Activated naive CD8-positive, alpha-beta T cell treated with anti-CD3 and anti-CD28 coated beads, Interleukin-2, amount 10 ng/mL, durations not matched to agents 7 days and 5 days (primary cell): ENCODE measurements around the gene LTBR. TPM values are rescaled to one million over a fixed set of nuclear protein-coding genes. Genes with fewer than 3 reads are reported as not detected.
A peak's percentile ranks its signal among the peaks of the same experiment; 100 is the strongest.

Source experiments
- ATAC-seq: fragments of 150-1000 bp; cut with Tn5 transposase; one replicate; pipeline ENCODE4 v1.10.0; 2021; ENCODE audit warnings: low read depth, moderate library complexity
- POLR2A ChIA-PET: fragments of 350-600 bp; sonication (Branson Sonifier 250); formaldehyde crosslinking; loops from one replicate; lab custom pipeline; 2021; ENCODE audit warnings: antibody characterized with exemption; lab: Charles Lee
- DNase-seq: peaks from one replicate; pipeline ENCODE4 v3.0.0; 2021
- H3K27ac Mint-ChIP-seq: one replicate; pipeline ENCODE4 v1.8.0; 2022; ENCODE audit warnings: mild to moderate bottlenecking, mixed read lengths
- H3K27me3 Mint-ChIP-seq: one replicate; pipeline ENCODE4 v1.8.0; 2022; ENCODE audit warnings: mild to moderate bottlenecking, moderate library complexity, mixed read lengths
- H3K36me3 Mint-ChIP-seq: one replicate; pipeline ENCODE4 v1.8.0; 2021; ENCODE audit warnings: mild to moderate bottlenecking, mixed read lengths
- H3K4me1 Mint-ChIP-seq: one replicate; pipeline ENCODE4 v1.8.0; 2021; ENCODE audit warnings: mixed read lengths
- H3K4me3 Mint-ChIP-seq: one replicate; pipeline ENCODE4 v1.8.0; 2022; ENCODE audit warnings: mild to moderate bottlenecking, moderate library complexity, mixed read lengths
- H3K9me3 Mint-ChIP-seq: one replicate; pipeline ENCODE4 v1.8.0; 2021; ENCODE audit warnings: mixed read lengths
- total RNA-seq, 2 experiments: library from RNA; stranded (reverse); gene quantifications; one replicate each; pipeline ENCODE4 v1.2.3, GENCODE V29; 2021

The LTBR gene
- total RNA-seq, 2 experiments from 2014 or later = 0.61 to 1.4 TPM

- POLR2A ChIA-PET = no interaction called here
- H3K27me3 Mint-ChIP-seq = no peaks in the 10 kb centered on the region
- peaks cover 57% of the 10 kb centered on the region for H3K4me1 Mint-ChIP-seq
- H3K4me3 Mint-ChIP-seq = peak overlapping the region; percentile 17
- no peak for ATAC-seq
- H3K36me3 Mint-ChIP-seq = no peaks in the 10 kb centered on the region
- DNase-seq = no peak
- peak overlapping the region; percentile 25 for H3K27ac Mint-ChIP-seq
- H3K9me3 Mint-ChIP-seq = no peaks in the 10 kb centered on the region
Observed at GRCh38 chr12:6430124-6430989, 46.4 kb downstream of the LTBR start.

GRCh38 chr12:6432991-6433390 lies 49.0 kb downstream of the LTBR start:
- POLR2A ChIA-PET = interaction anchor here (1.6 to 5.3 kb wide), 6 partner anchors 12 to 101 kb away, joined by 3 to 80 read pairs (median 14); partner anchors contain the start of genes CD27, GAPDH, TAPBPL and VAMP1
- Mint-ChIP-seq H3K27me3 (no peaks in the 10 kb centered on the region), H3K36me3 (no peaks in the 10 kb centered on the region), H3K4me3 (no peak overlapping the region), H3K27ac (peak overlapping the region; percentile 53), H3K4me1 (peaks cover 33% of the 10 kb centered on the region), H3K9me3 (no peaks in the 10 kb centered on the region)
- DNase-seq (no peak), ATAC-seq (peak; percentile 32)

- no peaks in the 10 kb centered on the region for H3K36me3 Mint-ChIP-seq
- peak; percentile 95 for ATAC-seq
Observed at GRCh38 chr12:6434205-6435140, 50.5 kb downstream of the LTBR start.

GRCh38 chr12:6435961-6436715 lies 52.2 kb downstream of the LTBR start:
- peaks cover 2% of the 10 kb centered on the region for H3K36me3 Mint-ChIP-seq
- H3K4me3 Mint-ChIP-seq = no peak overlapping the region
- no peak overlapping the region for H3K27ac Mint-ChIP-seq
- ATAC-seq (no peak), DNase-seq (no peak)
- POLR2A ChIA-PET = interaction anchor here (1.4 to 5.3 kb wide), 2 partner anchors 8 to 28 kb away, joined by 3 to 80 read pairs; partner anchors contain the start of gene CD27
- no peaks in the 10 kb centered on the region for H3K27me3 Mint-ChIP-seq
- no peaks in the 10 kb centered on the region for H3K9me3 Mint-ChIP-seq
- peaks cover 30% of the 10 kb centered on the region for H3K4me1 Mint-ChIP-seq

More at GRCh38 chr12:6434205-6435140, 50.5 kb downstream of the LTBR start:
- Mint-ChIP-seq H3K4me3 (peak overlapping the region; percentile 69), H3K9me3 (no peaks in the 10 kb centered on the region), H3K27me3 (no peaks in the 10 kb centered on the region), H3K4me1 (peaks cover 37% of the 10 kb centered on the region), H3K27ac (peak overlapping the region; percentile 90)
- no peak for DNase-seq
- POLR2A ChIA-PET = interaction anchor here (0.9 to 5.3 kb wide), 10 partner anchors 10 to 100 kb away, joined by 3 to 80 read pairs (median 8); partner anchors contain the start of genes CD27, GAPDH, TAPBPL and VAMP1

- POLR2A ChIA-PET = no interaction called here
- Mint-ChIP-seq H3K27ac (peak overlapping the region; percentile 57), H3K36me3 (peaks cover 2% of the 10 kb centered on the region), H3K4me3 (no peak overlapping the region), H3K27me3 (no peaks in the 10 kb centered on the region), H3K9me3 (no peaks in the 10 kb centered on the region), H3K4me1 (peaks cover 33% of the 10 kb centered on the region)
- ATAC-seq = no peak
- no peak for DNase-seq
Observed at GRCh38 chr12:6437586-6437985, 53.6 kb downstream of the LTBR start.

GRCh38 chr12:6438345-6438744 lies 54.4 kb downstream of the LTBR start:
- POLR2A ChIA-PET = interaction anchor here (0.5 to 2.0 kb wide), 6 partner anchors 11 to 32 kb away, joined by 3 to 10 read pairs (median 6); partner anchors contain the start of genes TAPBPL and VAMP1
- Mint-ChIP-seq H3K27ac (no peak overlapping the region), H3K4me1 (peaks cover 35% of the 10 kb centered on the region)

GRCh38 chr12:6440391-6440790 lies 56.4 kb downstream of the LTBR start:
- Mint-ChIP-seq H3K27me3 (no peaks in the 10 kb centered on the region), H3K36me3 (peaks cover 6% of the 10 kb centered on the region), H3K4me1 (peaks cover 35% of the 10 kb centered on the region), H3K4me3 (no peak overlapping the region), H3K9me3 (no peaks in the 10 kb centered on the region), H3K27ac (no peak overlapping the region)
- no peak for DNase-seq
- no peak for ATAC-seq
- POLR2A ChIA-PET = interaction anchor here (0.8 to 2.5 kb wide), 4 partner anchors 11 to 94 kb away, joined by 3 to 14 read pairs (median 4); partner anchors contain the start of genes GAPDH and TAPBPL

More at GRCh38 chr12:6438345-6438744, 54.4 kb downstream of the LTBR start:
- DNase-seq (no peak), ATAC-seq (no peak)
- Mint-ChIP-seq H3K4me3 (no peak overlapping the region), H3K9me3 (no peaks in the 10 kb centered on the region), H3K36me3 (peaks cover 2% of the 10 kb centered on the region), H3K27me3 (no peaks in the 10 kb centered on the region)

Other genes with a start within 250 kb of the LTBR start
- gene CD9, start 183.8 kb upstream of the LTBR start, total RNA-seq = 10 to 100 TPM in 1 of 2 experiments, 1 to 10 TPM in 1; 8.8 to 14.0 TPM
- gene PLEKHG6, start 73.5 kb upstream of the LTBR start, total RNA-seq = not detected
- 10 to 100 TPM; 82.9 to 87.1 TPM for gene TNFRSF1A, start 42.1 kb upstream of the LTBR start, total RNA-seq
- gene SCNN1A, start 8.6 kb upstream of the LTBR start, total RNA-seq = 1 to 10 TPM in 1 of 2 experiments, under 1 TPM in 1; 0.43 to 1.1 TPM
- 100 to 1,000 TPM; 152 to 158 TPM for gene CD27, start 60.8 kb downstream of the LTBR start, total RNA-seq
- 10 to 100 TPM; 49.4 to 50.1 TPM for gene TAPBPL, start 67.9 kb downstream of the LTBR start, total RNA-seq
- 10 to 100 TPM; 65.5 to 72.1 TPM for gene VAMP1, start 86.5 kb downstream of the LTBR start, total RNA-seq
- 100 to 1,000 TPM; 169 to 170 TPM for gene MRPL51, start 109.1 kb downstream of the LTBR start, total RNA-seq
- 100 to 1,000 TPM; 147 to 157 TPM for gene NCAPD2, start 109.9 kb downstream of the LTBR start, total RNA-seq
- gene GAPDH, start 150.4 kb downstream of the LTBR start, total RNA-seq = 1,000 to 10,000 TPM; 4,618 to 4,824 TPM
- 10 to 100 TPM; 35.8 to 37.5 TPM for gene IFFO1, start 171.9 kb downstream of the LTBR start, total RNA-seq
- gene NOP2, start 184.1 kb downstream of the LTBR start, total RNA-seq = 10 to 100 TPM; 76.1 to 78.6 TPM
- gene CHD4, start 223.2 kb downstream of the LTBR start, total RNA-seq = 100 to 1,000 TPM; 273 to 277 TPM